Suprapubic skin (tissue), 4 donors: ENCODE results near the gene TACR1. TPM values are rescaled to one million over a fixed set of nuclear protein-coding genes. Genes with fewer than 3 reads are reported as not detected.
"Not testable (repeated sequence)": the region's sequence is repeated elsewhere in the genome, so short reads cannot be mapped to it uniquely, and the experiment has no call there.

Experiments used
- DNase-seq, 2 donors: peaks; one replicate each; pipeline ENCODE4 v3.0.0-alpha.2; 2019; ENCODE audit warnings: low spot score in 2 of 2
- H3K27ac ChIP-seq: fragments of 200-600 bp; sonication (generic); one replicate; pipeline ENCODE4 v1.5.1; 2019
- H3K27me3 ChIP-seq: fragments of 200-600 bp; sonication (generic); one replicate; pipeline ENCODE4 v1.5.1; 2019
- H3K36me3 ChIP-seq: fragments of 200-600 bp; sonication (generic); one replicate; pipeline ENCODE4 v1.5.1; 2019
- H3K4me1 ChIP-seq: fragments of 200-600 bp; sonication (generic); one replicate; pipeline ENCODE4 v1.5.1; 2019
- H3K4me3 ChIP-seq: fragments of 200-600 bp; sonication (generic); one replicate; pipeline ENCODE4 v1.5.1; 2019; ENCODE audit warnings: mild to moderate bottlenecking
- H3K9me3 ChIP-seq: fragments of 200-600 bp; sonication (generic); one replicate; pipeline ENCODE4 v1.5.1; 2019
- CTCF ChIP-seq, 2 donors: fragments of 200-600 bp in 1 of 2; fragments of 450-650 bp in 1 of 2; sonication (generic) in 1 of 2; IDR thresholded peaks; one replicate each; pipeline ENCODE4 v1.5.1; 2016 to 2019; ENCODE audit warnings: antibody characterized with exemption in 2 of 2, mild to moderate bottlenecking in 1 of 2, moderate library complexity in 1 of 2
- EP300 ChIP-seq: sonication (generic); formaldehyde crosslinking; IDR thresholded peaks from one replicate; pipeline ENCODE4 v1.6.1; 2017; ENCODE audit warnings: antibody characterized with exemption
- POLR2A ChIP-seq, 2 donors: fragments of 450-650 bp; IDR thresholded peaks; one replicate each; pipeline ENCODE4 v1.6.1; 2017; ENCODE audit warnings: antibody characterized with exemption in 2 of 2, mild to moderate bottlenecking in 2 of 2, moderate library complexity in 2 of 2
- POLR2AphosphoS5 ChIP-seq, 3 donors: sonication (generic); formaldehyde crosslinking; IDR thresholded peaks; one replicate each; pipeline ENCODE4 v1.6.1; 2017; ENCODE audit warnings: antibody characterized with exemption in 3 of 3
- WGBS: methylation state at CpG from one replicate; pipeline ENCODE4 v1.1.5; 2018; 5-methylcytosine and 5-hydroxymethylcytosine counted together
- total RNA-seq, 4 donors: library from RNA; depleted of rRNA; stranded (reverse); fragments of >200 nt; gene quantifications; one replicate each; pipeline ENCODE4 v1.1.0, GENCODE V29; 2016

Gene TACR1
- total RNA-seq, 4 donors from 2014 or later = 0.55 to 4.8 (median 2.4) TPM

GRCh38 chr2:75146606-75147332, 52.6 kb downstream of the TACR1 start:
- DNase-seq = no peak
- Histone ChIP-seq H3K9me3 (no peaks in the 10 kb centered on the region), H3K27me3 (no peaks in the 10 kb centered on the region), H3K36me3 (no peaks in the 10 kb centered on the region), H3K4me1 (no peaks in the 10 kb centered on the region), H3K4me3 (no peak overlapping the region), H3K27ac (no peak overlapping the region)
- WGBS = 63% methylated on average over 2 of the region's 2 CpGs
- TF ChIP-seq CTCF (IDR thresholded peaks at IDR 0.05) (no peak), POLR2A (IDR thresholded peaks at IDR 0.05) (no peak), POLR2AphosphoS5 (IDR thresholded peaks at IDR 0.05) (no peak), EP300 (no peak)

GRCh38 chr2:75146221-75146605, 53.1 kb downstream of the TACR1 start:
- H3K4me1 ChIP-seq, H3K27me3 ChIP-seq, H3K36me3 ChIP-seq, H3K27ac ChIP-seq, H3K4me3 ChIP-seq, DNase-seq, H3K9me3 ChIP-seq: not testable (repeated sequence)
- 73% methylated on average over 4 of the region's 4 CpGs for WGBS

- 56% methylated on average over 3 of the region's 3 CpGs for WGBS
- TF ChIP-seq POLR2AphosphoS5 (IDR thresholded peaks at IDR 0.05) (no peak), CTCF (IDR thresholded peaks at IDR 0.05) (no peak), POLR2A (IDR thresholded peaks at IDR 0.05) (no peak), EP300 (no peak)
- H3K27me3 ChIP-seq = no peaks in the 10 kb centered on the region
- no peak overlapping the region for H3K4me3 ChIP-seq
- no peak overlapping the region for H3K27ac ChIP-seq
- no peaks in the 10 kb centered on the region for H3K36me3 ChIP-seq
- DNase-seq = no peak
- H3K9me3 ChIP-seq = no peaks in the 10 kb centered on the region
- no peaks in the 10 kb centered on the region for H3K4me1 ChIP-seq
Measured at GRCh38 chr2:75142081-75142480, 57.2 kb downstream of the TACR1 start.

GRCh38 chr2:75140288-75140687, 59.0 kb downstream of the TACR1 start:
- WGBS = 10% methylated on average over 1 of the region's 1 CpG
- H3K27me3 ChIP-seq = no peaks in the 10 kb centered on the region
- DNase-seq = no peak

GRCh38 chr2:75139171-75139570, 60.1 kb downstream of the TACR1 start:
- Histone ChIP-seq H3K36me3 (no peaks in the 10 kb centered on the region), H3K27ac (no peak overlapping the region), H3K4me3 (no peak overlapping the region), H3K9me3 (no peaks in the 10 kb centered on the region), H3K4me1 (no peaks in the 10 kb centered on the region), H3K27me3 (no peaks in the 10 kb centered on the region)
- WGBS = 78% methylated on average over 3 of the region's 3 CpGs
- DNase-seq = no peak
- TF ChIP-seq EP300 = no peak
- no peak for TF ChIP-seq POLR2AphosphoS5 (IDR thresholded peaks at IDR 0.05)
- no peak for TF ChIP-seq CTCF (IDR thresholded peaks at IDR 0.05)
- no peak for TF ChIP-seq POLR2A (IDR thresholded peaks at IDR 0.05)

More at GRCh38 chr2:75140288-75140687, 59.0 kb downstream of the TACR1 start:
- Histone ChIP-seq H3K27ac (no peak overlapping the region), H3K9me3 (no peaks in the 10 kb centered on the region), H3K4me1 (no peaks in the 10 kb centered on the region), H3K36me3 (no peaks in the 10 kb centered on the region), H3K4me3 (no peak overlapping the region)
- no peak for TF ChIP-seq CTCF (IDR thresholded peaks at IDR 0.05)
- TF ChIP-seq POLR2AphosphoS5 (IDR thresholded peaks at IDR 0.05) = no peak
- TF ChIP-seq POLR2A (IDR thresholded peaks at IDR 0.05) = no peak
- no peak for TF ChIP-seq EP300

- H3K4me1 ChIP-seq = no peaks in the 10 kb centered on the region
- no peak for TF ChIP-seq EP300
- TF ChIP-seq CTCF (IDR thresholded peaks at IDR 0.05) = no peak
- no peak for TF ChIP-seq POLR2AphosphoS5 (IDR thresholded peaks at IDR 0.05)
- TF ChIP-seq POLR2A (IDR thresholded peaks at IDR 0.05) = no peak
- no peaks in the 10 kb centered on the region for H3K27me3 ChIP-seq
- H3K36me3 ChIP-seq = no peaks in the 10 kb centered on the region
- DNase-seq = no peak
- 100% methylated on average over 1 of the region's 1 CpG for WGBS
- no peak overlapping the region for H3K4me3 ChIP-seq
- H3K27ac ChIP-seq = no peak overlapping the region
- no peaks in the 10 kb centered on the region for H3K9me3 ChIP-seq
Measured at GRCh38 chr2:75138528-75138927, 60.8 kb downstream of the TACR1 start.
